GM12891 (cell line): ENCODE measurements around the gene GATAD2A.

Experiments used
- DNase-seq: peaks from one replicate; pipeline ENCODE4 v3.0.0; 2011; ENCODE audit warnings: low spot score; ENCODE audit not compliant: insufficient read length
- FAIRE-seq: peaks from 2 replicates; lab custom pipeline; 2011; peaks lifted over from hg19 to GRCh38; lab: Jason Lieb, UNC
- PAX5 ChIP-seq: IDR thresholded peaks from 2 replicates; pipeline ENCODE4 v1.6.1; 2011; ENCODE audit warnings: low read length, moderate library complexity, mild to moderate bottlenecking; ENCODE audit not compliant: insufficient read depth, severe bottlenecking
- POLR2A ChIP-seq: IDR thresholded peaks from 2 replicates; pipeline ENCODE4 v1.6.1; 2011; ENCODE audit warnings: low read depth, low read length, control low read depth
- POLR2AphosphoS5 ChIP-seq: IDR thresholded peaks from 2 replicates; pipeline ENCODE4 v1.6.1; 2011; ENCODE audit warnings: low read depth, low read length, control low read depth
- POU2F2 ChIP-seq: IDR thresholded peaks from 2 replicates; pipeline ENCODE4 v1.6.1; 2011; ENCODE audit warnings: low read depth, mild to moderate bottlenecking, control low read depth, low read length, moderate library complexity
- SPI1 ChIP-seq: IDR thresholded peaks from 2 replicates; pipeline ENCODE4 v1.6.1; 2011; ENCODE audit warnings: low read depth, low read length, control low read depth
- TAF1 ChIP-seq: IDR thresholded peaks from 2 replicates; pipeline ENCODE4 v1.6.1; 2011; ENCODE audit warnings: low read depth, low read length, control low read depth

GATAD2A gene

GRCh38 chr19:19539698-19540063 lies 134.2 kb downstream of the GATAD2A start:
- FAIRE-seq (no peak), DNase-seq (no peak)
- no peak for TF ChIP-seq POU2F2
- TF ChIP-seq POLR2AphosphoS5, result no peak
- no peak for TF ChIP-seq SPI1
- no peak for TF ChIP-seq POLR2A
- no peak for TF ChIP-seq PAX5
- no peak for TF ChIP-seq TAF1

DNA sequence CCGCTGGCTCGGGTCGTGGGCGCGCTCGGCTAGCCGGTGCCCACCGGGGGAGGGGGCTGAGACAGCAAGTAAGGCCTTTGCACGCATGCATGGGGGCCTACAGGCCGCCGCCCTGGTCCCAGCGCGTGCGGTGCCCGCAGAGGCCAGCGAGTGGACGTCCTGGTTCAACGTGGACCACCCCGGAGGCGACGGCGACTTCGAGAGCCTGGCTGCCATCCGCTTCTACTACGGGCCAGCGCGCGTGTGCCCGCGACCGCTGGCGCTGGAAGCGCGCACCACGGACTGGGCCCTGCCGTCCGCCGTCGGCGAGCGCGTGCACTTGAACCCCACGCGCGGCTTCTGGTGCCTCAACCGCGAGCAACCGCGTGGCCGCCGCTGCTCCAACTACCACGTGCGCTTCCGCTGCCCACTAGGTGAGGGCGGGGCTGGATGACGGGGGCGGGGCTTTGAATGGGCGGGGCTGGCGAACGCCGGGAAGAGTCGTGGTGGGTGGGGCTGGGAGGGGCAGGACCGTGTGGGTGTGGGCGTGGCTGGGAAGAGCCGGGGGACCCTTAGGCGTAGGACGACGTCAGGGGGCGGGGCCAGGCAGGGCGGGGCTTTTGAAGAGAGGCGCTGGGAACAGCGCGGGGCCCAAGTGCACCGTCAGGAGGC lies 134.7 kb downstream of the GATAD2A start:
- DNase-seq (no peak), FAIRE-seq (no peak)
- no peak for TF ChIP-seq PAX5
- TF ChIP-seq TAF1, result no peak
- TF ChIP-seq SPI1, result no peak
- no peak for TF ChIP-seq POU2F2
- no peak for TF ChIP-seq POLR2A
- TF ChIP-seq POLR2AphosphoS5, result no peak

DNA sequence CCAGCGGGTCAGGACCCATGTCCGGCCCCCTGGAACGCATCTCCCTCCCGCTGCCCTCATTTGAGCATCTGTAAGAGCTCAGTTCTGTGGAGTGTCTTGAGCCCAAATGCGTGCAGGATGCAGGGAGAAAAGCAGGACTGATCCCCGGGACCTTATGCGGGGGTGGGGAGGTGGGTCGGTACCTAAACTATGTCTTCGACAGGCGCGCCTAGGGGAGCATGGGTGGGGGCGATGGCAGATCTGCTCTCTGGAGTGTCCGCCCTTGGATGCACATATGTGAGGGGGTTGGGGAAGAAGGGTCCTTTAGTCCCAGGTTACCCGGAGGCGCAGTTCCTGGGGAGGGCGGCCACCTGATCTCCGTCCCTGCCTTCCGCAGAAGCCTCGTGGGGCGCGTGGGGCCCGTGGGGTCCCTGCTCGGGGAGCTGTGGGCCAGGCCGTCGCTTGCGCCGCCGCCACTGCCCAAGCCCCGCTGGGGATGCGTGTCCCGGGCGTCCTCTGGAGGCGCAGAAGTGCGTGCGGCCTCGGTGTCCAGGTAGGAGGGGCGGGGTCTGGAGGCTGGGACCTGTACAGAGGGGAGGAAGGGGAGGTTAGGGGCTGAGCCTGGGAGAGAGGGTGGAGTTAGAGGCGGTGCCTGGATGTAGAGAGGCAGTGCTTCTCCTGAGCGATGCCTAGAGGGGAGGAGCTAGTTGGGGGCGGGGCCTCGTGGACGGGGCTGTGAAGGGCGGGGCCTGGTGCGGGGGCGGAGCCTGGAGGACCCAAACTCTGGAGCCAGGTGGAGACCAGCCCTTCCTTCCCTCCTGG lies 135.4 kb downstream of the GATAD2A start:
- peak; percentile 69 for DNase-seq

DNA sequence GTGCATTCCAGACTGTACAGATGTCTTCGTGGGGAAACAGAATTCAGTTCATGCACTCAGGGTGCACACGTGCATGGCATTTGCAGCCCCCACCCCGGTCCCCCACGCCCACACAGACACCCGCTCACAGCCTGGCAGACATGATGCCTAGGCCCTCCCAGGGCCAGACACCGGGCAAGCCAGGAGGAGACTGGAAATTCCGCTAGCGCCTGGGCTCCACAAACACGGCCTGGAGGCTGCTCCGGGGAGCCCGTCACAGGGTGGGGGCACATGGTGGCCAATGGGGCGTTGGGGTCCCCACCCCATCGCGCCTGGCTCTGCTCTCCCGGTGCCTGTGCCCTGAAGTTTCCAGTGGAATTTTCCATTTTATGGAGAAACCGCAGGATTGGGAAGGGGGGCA lies 136.1 kb downstream of the GATAD2A start:
- DNase-seq (no peak), FAIRE-seq (no peak)
- TF ChIP-seq POLR2A (no peak), PAX5 (no peak)

More for the DNA sequence above, 135.4 kb downstream of the GATAD2A start:
- FAIRE-seq, result no peak
- TF ChIP-seq SPI1 (no peak), POLR2A (no peak), TAF1 (no peak)

- no peak for DNase-seq
- TF ChIP-seq PAX5 (no peak), TAF1 (no peak), SPI1 (no peak)
- FAIRE-seq, result no peak
Observed at GRCh38 chr19:19542507-19542906, 137.0 kb downstream of the GATAD2A start.

DNA sequence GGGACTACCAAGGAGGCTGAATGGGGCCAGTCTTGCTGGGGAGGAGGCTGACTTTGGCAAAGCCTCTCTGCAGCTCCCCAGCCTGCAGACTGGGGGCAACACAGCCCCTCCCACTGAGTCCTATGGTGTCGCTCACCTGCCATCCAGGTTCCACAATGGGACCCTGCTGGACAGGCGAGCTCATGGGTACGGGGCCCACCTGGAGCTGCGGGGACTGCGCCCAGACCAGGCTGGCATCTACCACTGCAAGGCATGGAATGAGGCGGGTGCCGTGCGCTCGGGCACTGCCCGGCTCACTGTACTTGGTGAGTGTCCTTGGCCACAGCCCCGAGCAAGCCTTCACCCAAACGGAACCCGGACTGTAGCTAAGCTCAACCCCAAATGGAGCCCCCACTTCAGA lies 137.6 kb downstream of the GATAD2A start:
- DNase-seq (no peak), FAIRE-seq (no peak)
- no peak for TF ChIP-seq TAF1
- no peak for TF ChIP-seq PAX5
- no peak for TF ChIP-seq POLR2AphosphoS5
- TF ChIP-seq POU2F2, result no peak
- TF ChIP-seq POLR2A, result no peak
- TF ChIP-seq SPI1, result no peak

- no peak for FAIRE-seq
- no peak for TF ChIP-seq SPI1
- no peak for TF ChIP-seq POLR2AphosphoS5
- no peak for TF ChIP-seq TAF1
- no peak for DNase-seq
Observed at GRCh38 chr19:19543640-19544039, 138.2 kb downstream of the GATAD2A start.

- DNase-seq (no peak), FAIRE-seq (no peak)
- TF ChIP-seq POLR2A (no peak), SPI1 (no peak), POU2F2 (no peak), TAF1 (no peak)
Observed at GRCh38 chr19:19544257-19544953, 138.9 kb downstream of the GATAD2A start.

DNA sequence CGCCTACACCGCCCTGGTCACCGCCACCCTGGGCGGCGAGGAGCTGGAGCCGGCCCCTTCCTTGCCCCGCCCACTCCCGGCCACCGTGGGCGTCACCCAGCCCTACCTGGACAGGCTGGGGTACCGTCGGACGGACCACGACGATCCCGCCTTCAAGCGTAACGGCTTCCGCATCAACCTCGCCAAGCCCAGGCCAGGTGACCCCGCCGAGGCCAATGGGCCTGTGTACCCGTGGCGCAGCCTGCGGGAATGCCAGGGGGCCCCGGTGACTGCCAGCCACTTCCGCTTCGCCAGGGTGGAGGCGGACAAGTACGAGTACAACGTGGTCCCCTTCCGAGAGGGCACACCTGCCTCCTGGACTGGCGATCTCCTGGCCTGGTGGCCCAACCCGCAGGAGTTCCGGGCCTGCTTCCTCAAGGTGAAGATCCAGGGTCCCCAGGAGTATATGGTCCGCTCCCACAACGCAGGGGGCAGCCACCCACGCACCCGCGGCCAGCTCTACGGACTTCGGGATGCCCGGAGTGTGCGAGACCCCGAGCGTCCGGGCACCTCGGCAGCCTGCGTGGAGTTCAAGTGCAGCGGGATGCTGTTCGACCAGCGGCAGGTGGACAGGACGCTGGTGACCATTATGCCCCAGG lies 139.6 kb downstream of the GATAD2A start:
- FAIRE-seq, result no peak
- TF ChIP-seq POU2F2, result no peak
- TF ChIP-seq SPI1, result no peak
- no peak for TF ChIP-seq PAX5
- no peak for TF ChIP-seq POLR2AphosphoS5
- TF ChIP-seq TAF1, result no peak
- TF ChIP-seq POLR2A, result no peak

GRCh38 chr19:19545707-19546106 lies 140.2 kb downstream of the GATAD2A start:
- DNase-seq (no peak), FAIRE-seq (no peak)
- TF ChIP-seq TAF1, result no peak
- TF ChIP-seq PAX5, result no peak
- no peak for TF ChIP-seq POU2F2
- no peak for TF ChIP-seq SPI1
- no peak for TF ChIP-seq POLR2AphosphoS5
- TF ChIP-seq POLR2A, result no peak

More for the DNA sequence above, 139.6 kb downstream of the GATAD2A start:
- DNase-seq, result no peak
